Adipocyte (in vitro differentiated cells): ENCODE data around the gene CYB561.

Experiments used
- DNase-seq: peaks from one replicate; pipeline ENCODE4 v3.0.0-alpha.2; 2015; ENCODE audit warnings: low read depth
- H3K27me3 ChIP-seq: replicated peaks from 2 replicates; pipeline ENCODE4 v1.7.0; 2013; ENCODE audit warnings: mild to moderate bottlenecking, low read length, moderate library complexity; ENCODE audit not compliant: control insufficient read depth, insufficient read depth
- H3K36me3 ChIP-seq: 2 replicates; pipeline ENCODE4 v1.7.0; 2013; ENCODE audit warnings: low read length, mild to moderate bottlenecking, moderate library complexity; ENCODE audit not compliant: control insufficient read depth, insufficient read depth, severe bottlenecking
- H3K4me1 ChIP-seq: 2 replicates; pipeline ENCODE4 v1.7.0; 2013; ENCODE audit warnings: mild to moderate bottlenecking, low read length, moderate library complexity; ENCODE audit not compliant: control insufficient read depth, insufficient read depth
- H3K4me3 ChIP-seq: 2 replicates; pipeline ENCODE4 v1.7.0; 2013; ENCODE audit warnings: mild to moderate bottlenecking, low read length, moderate library complexity
- H3K9ac ChIP-seq: 2 replicates; pipeline ENCODE4 v1.7.0; 2013; ENCODE audit warnings: mild to moderate bottlenecking, low read length, moderate library complexity
- H3K9me3 ChIP-seq: 2 replicates; pipeline ENCODE4 v1.7.0; 2013; ENCODE audit warnings: mild to moderate bottlenecking, low read length, moderate library complexity; ENCODE audit not compliant: control insufficient read depth

The CYB561 gene

DNA sequence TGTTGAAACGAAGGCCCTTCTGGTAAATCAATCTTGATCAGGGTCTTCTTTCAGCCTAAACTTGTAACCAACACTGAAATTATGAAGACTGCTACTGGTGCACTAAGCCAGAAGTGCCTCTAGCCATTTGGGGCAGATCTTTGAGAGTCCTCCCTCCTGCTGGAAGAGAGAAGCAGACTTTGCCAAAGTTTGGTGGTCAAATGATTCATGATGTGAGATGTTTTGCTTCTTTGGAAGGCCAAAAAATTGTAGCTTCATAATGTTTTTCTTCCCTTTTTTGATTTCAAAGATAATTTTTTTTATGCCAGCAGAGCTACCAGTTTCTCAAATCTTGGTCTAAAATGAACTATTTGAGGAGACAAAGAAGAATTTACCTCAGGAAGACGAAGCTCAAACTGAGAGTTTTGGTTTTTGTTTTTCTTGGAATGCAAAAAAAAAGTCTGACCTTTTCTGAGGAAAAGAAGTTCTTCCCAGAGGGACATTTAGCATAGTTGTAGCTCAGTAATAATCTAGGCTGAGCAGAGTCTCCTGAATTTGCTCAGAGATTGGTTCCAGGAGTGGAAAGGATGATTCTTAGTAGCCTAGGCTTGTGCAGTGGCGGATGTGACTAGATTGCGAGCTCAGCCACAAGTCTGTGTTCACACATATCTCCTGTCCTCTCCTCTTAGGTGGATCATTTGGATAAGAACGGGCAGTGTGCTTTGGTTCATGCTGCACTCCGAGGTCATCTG is 50.9 kb downstream of the CYB561 start:
- DNase-seq = peak; percentile 67
- Histone ChIP-seq H3K4me3 (peak overlapping the region; percentile 50), H3K9me3 (no peaks in the 10 kb centered on the region), H3K36me3 (peaks cover 11% of the 10 kb centered on the region), H3K27me3 (no peaks in the 10 kb centered on the region), H3K4me1 (peaks cover 32% of the 10 kb centered on the region), H3K9ac (peak overlapping the region; percentile 18)

- H3K9me3 ChIP-seq = no peaks in the 10 kb centered on the region
- peaks cover 26% of the 10 kb centered on the region for H3K36me3 ChIP-seq
- H3K4me3 ChIP-seq = no peak overlapping the region
- H3K27me3 ChIP-seq = no peaks in the 10 kb centered on the region
- peaks cover 7% of the 10 kb centered on the region for H3K4me1 ChIP-seq
- H3K9ac ChIP-seq = no peak overlapping the region
- DNase-seq = no peak
Observed at GRCh38 chr17:63390090-63390489, 56.0 kb downstream of the CYB561 start.

DNA sequence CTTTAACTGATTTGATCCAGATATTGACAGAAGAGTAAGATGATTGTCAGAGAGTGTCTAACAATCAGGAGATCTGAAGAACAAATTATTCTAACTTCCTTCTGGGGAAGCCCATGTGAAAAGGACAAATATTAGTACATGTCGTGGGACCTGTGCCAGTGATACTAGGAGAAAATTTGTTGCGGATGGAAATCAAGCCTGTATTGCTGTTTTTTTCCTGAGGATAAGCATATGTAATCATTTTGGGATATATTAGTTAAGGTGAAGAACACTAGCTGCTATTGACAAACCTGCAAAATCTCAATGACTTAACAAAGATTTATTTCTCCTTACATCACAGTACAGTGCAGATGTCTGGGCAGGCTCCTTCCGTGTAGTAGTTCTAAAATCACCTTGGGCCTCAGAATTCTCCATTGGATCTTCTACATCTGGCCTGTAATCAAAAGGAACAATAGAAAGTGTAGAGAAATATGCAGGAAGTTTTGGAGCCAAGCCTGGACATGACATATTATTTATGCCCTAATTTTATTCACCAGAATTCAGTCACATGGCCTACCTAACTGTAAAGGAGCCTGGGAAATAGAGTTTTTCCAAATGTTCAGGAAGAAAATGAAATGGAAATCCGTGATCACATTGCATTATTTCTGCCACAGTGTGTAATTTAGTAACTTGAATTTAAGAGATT is 58.3 kb downstream of the CYB561 start:
- H3K9ac ChIP-seq = no peak overlapping the region
- DNase-seq = no peak
- no peaks in the 10 kb centered on the region for H3K9me3 ChIP-seq
- H3K36me3 ChIP-seq = peaks cover 26% of the 10 kb centered on the region
- H3K27me3 ChIP-seq = no peaks in the 10 kb centered on the region
- H3K4me1 ChIP-seq = peaks cover 6% of the 10 kb centered on the region
- no peak overlapping the region for H3K4me3 ChIP-seq

DNA sequence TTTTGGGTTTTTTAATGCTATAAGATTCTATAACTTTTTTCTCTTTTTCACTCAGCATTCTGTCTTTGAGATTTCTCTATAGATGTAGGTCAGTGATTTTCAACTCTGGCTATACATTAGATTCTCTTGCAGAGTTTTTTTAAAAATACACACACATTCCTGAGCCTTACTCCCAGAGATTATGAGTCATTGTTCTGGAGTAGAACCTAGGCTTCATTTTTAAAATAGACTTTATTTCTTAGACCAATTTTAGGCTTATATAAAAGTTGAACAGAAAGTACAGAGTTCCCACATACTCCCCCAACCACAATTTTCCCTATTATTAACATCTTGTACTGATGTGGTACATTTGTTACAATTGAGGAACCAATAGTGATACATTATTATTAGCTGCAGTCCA is 63.3 kb downstream of the CYB561 start:
- no peaks in the 10 kb centered on the region for H3K9me3 ChIP-seq
- H3K36me3 ChIP-seq = peaks cover 23% of the 10 kb centered on the region
- H3K27me3 ChIP-seq = no peaks in the 10 kb centered on the region
- H3K4me1 ChIP-seq = peaks cover 14% of the 10 kb centered on the region
- no peak overlapping the region for H3K9ac ChIP-seq
- DNase-seq = peak; percentile 57
- H3K4me3 ChIP-seq = no peak overlapping the region
